ENCODE measurements around the gene DAGLB. TPM values are rescaled to one million over a fixed set of nuclear protein-coding genes. Genes with fewer than 3 reads are reported as not detected.

DAGLB gene
- total and polyA plus RNA-seq, 2 of the 4 experiments (the other 2 are of a cell fraction) = 23.4 to 33.5 TPM

DNA sequence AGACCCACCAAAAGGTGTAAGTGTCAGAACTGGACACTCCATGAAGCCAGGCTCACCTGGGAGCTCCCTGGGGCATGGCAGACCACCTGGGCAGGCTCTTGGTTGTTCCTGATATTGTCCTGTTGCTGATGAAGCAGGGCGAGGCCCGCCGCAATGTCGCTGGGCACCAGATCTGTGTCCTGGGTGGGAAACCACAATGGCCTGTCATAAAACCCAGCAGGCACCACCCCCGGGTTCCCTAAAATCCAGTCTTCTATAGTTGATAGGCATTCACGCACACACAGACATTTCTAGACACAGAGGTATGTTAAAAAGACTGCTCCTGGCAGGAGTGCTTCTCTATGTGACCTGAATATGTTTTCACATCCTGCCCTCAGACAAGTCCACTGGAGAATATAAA, 15.0 kb downstream of the DAGLB start:
- Histone ChIP-seq H3K14ac (replicated peaks; ENCODE audit: low read depth, low read length) (no peak overlapping the region), H3K36me3 (ENCODE audit: control insufficient read depth, insufficient read depth, low read length) (peaks cover 26% of the 10 kb centered on the region), H2BK20ac (ENCODE audit: low read depth, low read length) (no peak overlapping the region), H4K20me1 (ENCODE audit: insufficient read depth, low read length) (peaks cover 10% of the 10 kb centered on the region; the same call in 1 of the 2 replicates), H3K4me3 (ENCODE audit: insufficient read depth, low read depth, low read length) (no peak overlapping the region), H2AFZ (replicated peaks; ENCODE audit: low read length, poor library complexity) (no peak overlapping the region), H3K23ac (ENCODE audit: low read depth, low read length) (no peak overlapping the region), H2BK120ac (ENCODE audit: low read depth, low read length) (no peak overlapping the region), H2AK5ac (ENCODE audit: low read depth, low read length) (no peak overlapping the region), H4K91ac (ENCODE audit: insufficient read depth, low read depth, low read length) (no peak overlapping the region), H3K27ac (ENCODE audit: insufficient read depth, low read length) (no peak overlapping the region), H3K56ac (ENCODE audit: extremely low read depth, insufficient read depth, low read length) (no peak overlapping the region), H3K79me1 (ENCODE audit: low read depth in 1 of 2, low read length in 2 of 2) (peaks cover 46 to 70% of the 10 kb centered on the region in 2 experiments), H3K4me1 (ENCODE audit: control insufficient read depth, insufficient read depth, low read length) (peaks cover 5% of the 10 kb centered on the region; the same call in 1 of the 2 replicates), H4K5ac (ENCODE audit: low read depth, low read length) (no peak overlapping the region), H3K27me3 (ENCODE audit: control insufficient read depth, insufficient read depth, low read length) (no peaks in the 10 kb centered on the region), H3K4ac (ENCODE audit: low read depth, low read length) (no peak overlapping the region), H4K8ac (ENCODE audit: low read depth in 2 of 2, low read length in 2 of 2) (no peak overlapping the region), H2BK5ac (ENCODE audit: low read depth, low read length, poor library complexity, severe bottlenecking) (no peak overlapping the region), H2AK9ac (replicated peaks; ENCODE audit: low read depth, low read length, poor library complexity) (peak overlapping the region; percentile 13), H2BK15ac (ENCODE audit: low read depth, low read length) (no peak overlapping the region), H3K9ac (ENCODE audit: low read depth, low read length) (no peak overlapping the region), H3K4me2 (ENCODE audit: low read depth, low read length) (no peak overlapping the region), H3K18ac (ENCODE audit: low read depth, low read length) (no peak overlapping the region), H3K9me1 (ENCODE audit: insufficient read depth, low read length) (no peaks in the 10 kb centered on the region), H3K9me3 (ENCODE audit: control insufficient read depth, insufficient read depth, low read length) (no peaks in the 10 kb centered on the region)
- TF ChIP-seq, protein P1, sequence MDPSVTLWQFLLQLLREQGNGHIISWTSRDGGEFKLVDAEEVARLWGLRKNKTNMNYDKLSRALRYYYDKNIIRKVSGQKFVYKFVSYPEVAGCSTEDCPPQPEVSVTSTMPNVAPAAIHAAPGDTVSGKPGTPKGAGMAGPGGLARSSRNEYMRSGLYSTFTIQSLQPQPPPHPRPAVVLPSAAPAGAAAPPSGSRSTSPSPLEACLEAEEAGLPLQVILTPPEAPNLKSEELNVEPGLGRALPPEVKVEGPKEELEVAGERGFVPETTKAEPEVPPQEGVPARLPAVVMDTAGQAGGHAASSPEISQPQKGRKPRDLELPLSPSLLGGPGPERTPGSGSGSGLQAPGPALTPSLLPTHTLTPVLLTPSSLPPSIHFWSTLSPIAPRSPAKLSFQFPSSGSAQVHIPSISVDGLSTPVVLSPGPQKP (IDR thresholded peaks at IDR 0.05; ENCODE audit: borderline replicate concordance, low read depth, low read length) = no peak
- TF ChIP-seq SMC3 (IDR thresholded peaks at IDR 0.05; ENCODE audit: low read depth, low read length) (no peak), CHD1 (IDR thresholded peaks at IDR 0.05; ENCODE audit: low read depth, low read length) (no peak), FOS (IDR thresholded peaks at IDR 0.05; ENCODE audit: low read depth, low read length) (no peak), POLR2A (IDR thresholded peaks at IDR 0.05; ENCODE audit: low read depth, low read length) (no peak), NFE2L2 (IDR thresholded peaks at IDR 0.05; ENCODE audit: low read depth, low read length) (no peak), MXI1 (IDR thresholded peaks at IDR 0.05; ENCODE audit: borderline replicate concordance, low read depth, low read length) (no peak), CEBPB (IDR thresholded peaks at IDR 0.05; ENCODE audit: low read depth, low read length) (no peak), MAZ (IDR thresholded peaks at IDR 0.05; ENCODE audit: borderline replicate concordance, low read depth, low read length) (no peak), MAFK (IDR thresholded peaks at IDR 0.05; ENCODE audit: low read depth, low read length) (no peak), RAD21 (IDR thresholded peaks at IDR 0.05; ENCODE audit: low read length) (no peak), BHLHE40 (IDR thresholded peaks at IDR 0.05; ENCODE audit: low read depth, low read length) (no peak), RFX5 (IDR thresholded peaks at IDR 0.05; ENCODE audit: low read depth, low read length) (no peak), RCOR1 (IDR thresholded peaks at IDR 0.05; ENCODE audit: insufficient replicate concordance, low read length) (no peak)
- TF ChIP-seq, protein P2, sequence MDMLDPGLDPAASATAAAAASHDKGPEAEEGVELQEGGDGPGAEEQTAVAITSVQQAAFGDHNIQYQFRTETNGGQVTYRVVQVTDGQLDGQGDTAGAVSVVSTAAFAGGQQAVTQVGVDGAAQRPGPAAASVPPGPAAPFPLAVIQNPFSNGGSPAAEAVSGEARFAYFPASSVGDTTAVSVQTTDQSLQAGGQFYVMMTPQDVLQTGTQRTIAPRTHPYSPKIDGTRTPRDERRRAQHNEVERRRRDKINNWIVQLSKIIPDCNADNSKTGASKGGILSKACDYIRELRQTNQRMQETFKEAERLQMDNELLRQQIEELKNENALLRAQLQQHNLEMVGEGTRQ (IDR thresholded peaks at IDR 0.05; ENCODE audit: low read depth, low read length) = no peak
- TF ChIP-seq, protein P3, sequence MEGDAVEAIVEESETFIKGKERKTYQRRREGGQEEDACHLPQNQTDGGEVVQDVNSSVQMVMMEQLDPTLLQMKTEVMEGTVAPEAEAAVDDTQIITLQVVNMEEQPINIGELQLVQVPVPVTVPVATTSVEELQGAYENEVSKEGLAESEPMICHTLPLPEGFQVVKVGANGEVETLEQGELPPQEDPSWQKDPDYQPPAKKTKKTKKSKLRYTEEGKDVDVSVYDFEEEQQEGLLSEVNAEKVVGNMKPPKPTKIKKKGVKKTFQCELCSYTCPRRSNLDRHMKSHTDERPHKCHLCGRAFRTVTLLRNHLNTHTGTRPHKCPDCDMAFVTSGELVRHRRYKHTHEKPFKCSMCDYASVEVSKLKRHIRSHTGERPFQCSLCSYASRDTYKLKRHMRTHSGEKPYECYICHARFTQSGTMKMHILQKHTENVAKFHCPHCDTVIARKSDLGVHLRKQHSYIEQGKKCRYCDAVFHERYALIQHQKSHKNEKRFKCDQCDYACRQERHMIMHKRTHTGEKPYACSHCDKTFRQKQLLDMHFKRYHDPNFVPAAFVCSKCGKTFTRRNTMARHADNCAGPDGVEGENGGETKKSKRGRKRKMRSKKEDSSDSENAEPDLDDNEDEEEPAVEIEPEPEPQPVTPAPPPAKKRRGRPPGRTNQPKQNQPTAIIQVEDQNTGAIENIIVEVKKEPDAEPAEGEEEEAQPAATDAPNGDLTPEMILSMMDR (conservative IDR thresholded peaks at IDR 0.05; ENCODE audit: low read depth, low read length) = no peak
- ChIA-PET POLR2A (ENCODE audit: unreplicated experiment) (no interaction called here), CTCF (no interaction called here)
- BruUV-seq (replicated peaks) = no TSS peak
- intact Hi-C loops (cut with micrococcal nuclease) (loop anchor here (10.0 kb wide), 1 partner anchor 278 kb away; no protein-coding TSS in a partner anchor), dilution Hi-C loops (cut with HindIII; ENCODE audit: low sequenced_read_pairs, unreplicated experiment) (no loop called here), in situ Hi-C loops (cut with MboI; ENCODE audit: low sequenced_read_pairs) (no loop called here)
- no CpG with 5 or more reads among the region's 6 CpGs for WGBS, 2 experiments (ENCODE audit: extremely low coverage in 2 of 2, insufficient read length in 1 of 2)
- DNase-seq = no peak
- no peak for ATAC-seq (ENCODE audit: low read depth)

All from IMR-90 (cell line).